ENCODE data around the gene PCDHB9.
"Not testable (repeated sequence)": the region's sequence is repeated elsewhere in the genome, so short reads cannot be mapped to it uniquely, and the experiment has no call there.

GRCh38 chr5:141179876-141180275, 7.1 kb upstream of the PCDHB9 start:
- TF ChIP-seq CTCF, POLR2A (IDR thresholded peaks at IDR 0.05): not testable (repeated sequence)
